Left colon (tissue), 2 donors: ENCODE results near the gene RSPH9. TPM values are rescaled to one million over a fixed set of nuclear protein-coding genes. Genes with fewer than 3 reads are reported as not detected.

Source experiments
- ATAC-seq: fragments of 200-7000 bp; cut with Tn5 transposase; one replicate; pipeline ENCODE4 v1.9.1; 2020; ENCODE audit warnings: mild to moderate bottlenecking, moderate library complexity
- DNase-seq, 2 donors: peaks; one replicate each; pipeline ENCODE4 v3.0.0-alpha.2; 2020
- intact Hi-C, 2 donors: fragments of 100-400 bp; cut with DNase I in 1 of 2; cut with micrococcal nuclease in 1 of 2; formaldehyde crosslinking; loops; one replicate each; pipeline versions ENCODE4 v1.11.2 to v1.14.0; 2022; cut with DNase I, micrococcal nuclease
- total RNA-seq, 2 donors: library from RNA; stranded (reverse); fragmentation: NEBNext Ultra II Directional; extraction: Animal tissue kit (Norgen Biotek cat#: 25700); gene quantifications; one replicate each; pipeline ENCODE4 v1.2.1, GENCODE V29; 2021
- donor health status: DM: no; HTN: no; CAD: no.
- donor health status: DM: yes; HTN: yes; CAD: no.

Gene RSPH9
- total RNA-seq, 2 donors from 2014 or later: 0.11 TPM; not detected in 1

GRCh38 chr6:43702171-43702533 is 57.3 kb downstream of the RSPH9 start:
- DNase-seq: no peak
- ATAC-seq: no peak
- intact Hi-C loops: no loop called here

GRCh38 chr6:43702534-43703440 is 58.0 kb downstream of the RSPH9 start:
- intact Hi-C loops: no loop called here

GRCh38 chr6:43703512-43704429 is 58.9 kb downstream of the RSPH9 start:
- intact Hi-C loops: no loop called here
- DNase-seq: no peak
- ATAC-seq: no peak

More at GRCh38 chr6:43702534-43703440, 58.0 kb downstream of the RSPH9 start:
- DNase-seq (peak; percentile 88 to 95), ATAC-seq (peak; percentile 82)

GRCh38 chr6:43705996-43706395 is 61.2 kb downstream of the RSPH9 start:
- intact Hi-C loops: no loop called here
- DNase-seq (no peak), ATAC-seq (no peak)

GRCh38 chr6:43706788-43707187 is 62.0 kb downstream of the RSPH9 start:
- intact Hi-C loops: no loop called here
- DNase-seq (no peak), ATAC-seq (no peak)

GRCh38 chr6:43707269-43707668 is 62.4 kb downstream of the RSPH9 start:
- DNase-seq (no peak), ATAC-seq (no peak)
- intact Hi-C loops: no loop called here

GRCh38 chr6:43707767-43708166 is 62.9 kb downstream of the RSPH9 start:
- DNase-seq: no peak
- intact Hi-C loops: no loop called here
- no peak for ATAC-seq

- ATAC-seq (no peak), DNase-seq (no peak)
- intact Hi-C loops: no loop called here
Observed at GRCh38 chr6:43708860-43709653, 64.2 kb downstream of the RSPH9 start.

- intact Hi-C loops: no loop called here
- DNase-seq (peak in 1 of 2 donors; percentile 16), ATAC-seq (peak; percentile 34)
Observed at GRCh38 chr6:43709654-43710303, 64.9 kb downstream of the RSPH9 start.

GRCh38 chr6:43710576-43710975 is 65.7 kb downstream of the RSPH9 start:
- DNase-seq (no peak), ATAC-seq (no peak)
- intact Hi-C loops: no loop called here

DNA sequence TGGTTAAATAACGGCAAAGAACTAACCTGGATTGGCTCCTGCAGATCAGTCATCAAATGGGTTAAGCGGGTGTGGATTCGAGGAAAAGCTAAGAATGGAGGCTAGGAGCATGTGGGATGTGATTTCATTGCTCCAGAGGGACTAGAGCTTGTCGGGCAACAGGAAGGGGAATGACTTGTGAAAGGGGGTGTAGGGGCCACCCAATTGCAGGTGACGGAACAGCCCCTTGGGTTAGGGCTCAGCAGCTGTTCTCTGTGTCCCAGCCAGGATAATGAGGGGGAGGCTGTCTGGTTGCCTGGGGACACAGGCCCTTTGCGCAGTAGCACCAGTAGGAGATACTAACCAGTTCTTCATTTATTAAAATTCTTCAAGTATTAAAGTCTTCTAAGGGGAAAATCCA is 67.7 kb downstream of the RSPH9 start:
- DNase-seq (no peak), ATAC-seq (no peak)
- intact Hi-C loops: no loop called here

- no peak for DNase-seq
- intact Hi-C loops: no loop called here
- ATAC-seq: no peak
Observed at GRCh38 chr6:43713643-43714310, 68.9 kb downstream of the RSPH9 start.

- DNase-seq: no peak
- ATAC-seq: no peak
- intact Hi-C loops: no loop called here
Observed at GRCh38 chr6:43714311-43715055, 69.6 kb downstream of the RSPH9 start.

- DNase-seq (no peak), ATAC-seq (peak; percentile 25)
- intact Hi-C loops: no loop called here
Observed at GRCh38 chr6:43715056-43715788, 70.4 kb downstream of the RSPH9 start.

GRCh38 chr6:43716099-43716498 is 71.3 kb downstream of the RSPH9 start:
- no peak for DNase-seq
- no peak for ATAC-seq
- intact Hi-C loops: no loop called here

GRCh38 chr6:43717389-43717788 is 72.6 kb downstream of the RSPH9 start:
- intact Hi-C loops: no loop called here
- DNase-seq (no peak), ATAC-seq (no peak)

DNA sequence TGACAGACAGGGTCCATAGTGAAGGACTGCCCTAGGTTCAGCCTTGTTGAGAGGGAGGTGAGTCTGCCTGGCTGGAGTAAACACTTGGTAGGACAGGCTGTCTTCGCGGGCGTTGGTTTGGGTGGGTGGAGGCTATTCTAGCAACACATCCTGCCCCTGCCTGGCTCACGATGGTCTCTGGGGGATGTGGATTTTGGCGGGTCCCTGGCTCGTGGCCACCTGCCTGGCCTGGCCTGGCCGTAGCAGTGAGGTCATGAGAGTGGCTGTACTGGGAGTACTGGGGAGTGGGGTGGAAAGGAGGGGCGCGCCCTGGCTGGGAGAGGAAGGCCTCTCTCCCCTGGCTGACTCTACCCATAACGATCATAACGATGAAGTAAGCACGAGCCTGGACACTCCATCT is 73.0 kb downstream of the RSPH9 start:
- intact Hi-C loops: no loop called here
- ATAC-seq (no peak), DNase-seq (no peak)
